Measurements from ENCODE around the gene HSD17B3.

HSD17B3 gene

DNA sequence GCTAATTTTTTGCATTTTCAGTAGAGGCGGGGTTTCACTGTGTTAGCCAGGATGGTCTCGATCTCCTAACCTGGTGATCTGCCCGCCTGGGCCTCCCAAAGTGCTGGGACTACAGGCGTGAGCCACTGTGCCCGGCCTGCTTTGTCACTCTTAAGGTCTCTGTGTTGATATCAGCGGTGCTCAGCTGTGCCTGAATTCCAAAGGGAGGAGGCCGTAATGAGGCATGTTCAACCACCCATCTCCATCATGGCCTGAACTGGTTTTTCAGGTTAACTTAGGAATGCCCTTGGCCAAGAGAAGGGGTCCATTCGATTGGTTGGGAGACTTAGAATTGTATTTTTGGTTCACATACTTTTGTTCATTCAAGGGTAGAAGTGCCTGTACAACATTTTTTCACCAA, 22.0 kb downstream of the HSD17B3 start:
- no peak overlapping the region for H3K4me3 ChIP-seq (ENCODE audit: low read length)
- TF ChIP-seq, protein P1, sequence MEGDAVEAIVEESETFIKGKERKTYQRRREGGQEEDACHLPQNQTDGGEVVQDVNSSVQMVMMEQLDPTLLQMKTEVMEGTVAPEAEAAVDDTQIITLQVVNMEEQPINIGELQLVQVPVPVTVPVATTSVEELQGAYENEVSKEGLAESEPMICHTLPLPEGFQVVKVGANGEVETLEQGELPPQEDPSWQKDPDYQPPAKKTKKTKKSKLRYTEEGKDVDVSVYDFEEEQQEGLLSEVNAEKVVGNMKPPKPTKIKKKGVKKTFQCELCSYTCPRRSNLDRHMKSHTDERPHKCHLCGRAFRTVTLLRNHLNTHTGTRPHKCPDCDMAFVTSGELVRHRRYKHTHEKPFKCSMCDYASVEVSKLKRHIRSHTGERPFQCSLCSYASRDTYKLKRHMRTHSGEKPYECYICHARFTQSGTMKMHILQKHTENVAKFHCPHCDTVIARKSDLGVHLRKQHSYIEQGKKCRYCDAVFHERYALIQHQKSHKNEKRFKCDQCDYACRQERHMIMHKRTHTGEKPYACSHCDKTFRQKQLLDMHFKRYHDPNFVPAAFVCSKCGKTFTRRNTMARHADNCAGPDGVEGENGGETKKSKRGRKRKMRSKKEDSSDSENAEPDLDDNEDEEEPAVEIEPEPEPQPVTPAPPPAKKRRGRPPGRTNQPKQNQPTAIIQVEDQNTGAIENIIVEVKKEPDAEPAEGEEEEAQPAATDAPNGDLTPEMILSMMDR (conservative IDR thresholded peaks at IDR 0.05; ENCODE audit: low read depth, low read length): no peak
- no peak for DNase-seq (ENCODE audit: low read depth)

DNA sequence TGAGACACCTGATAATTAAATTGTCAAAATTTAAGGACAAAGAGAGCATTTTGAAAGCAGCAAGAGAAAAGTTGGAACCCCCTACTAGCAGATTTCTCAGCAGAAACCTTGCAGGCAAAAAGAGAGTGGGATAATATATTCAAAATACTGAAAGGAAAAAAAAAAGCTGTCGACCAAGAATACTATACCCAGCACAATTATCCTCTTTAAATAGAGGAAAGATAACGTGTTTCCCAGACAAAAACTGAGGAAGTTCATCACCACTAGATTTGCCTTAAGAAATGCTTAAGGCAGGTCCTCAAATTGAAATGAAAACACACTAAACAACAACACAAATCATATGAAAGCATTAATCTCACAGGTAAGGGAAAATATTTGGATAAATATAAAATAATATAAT, 27.0 kb downstream of the HSD17B3 start:
- TF ChIP-seq, protein P1 (conservative IDR thresholded peaks at IDR 0.05; ENCODE audit: low read depth, low read length): no peak
- no peak overlapping the region for H3K4me3 ChIP-seq (ENCODE audit: low read length)
- no peak for DNase-seq (ENCODE audit: low read depth)

DNA sequence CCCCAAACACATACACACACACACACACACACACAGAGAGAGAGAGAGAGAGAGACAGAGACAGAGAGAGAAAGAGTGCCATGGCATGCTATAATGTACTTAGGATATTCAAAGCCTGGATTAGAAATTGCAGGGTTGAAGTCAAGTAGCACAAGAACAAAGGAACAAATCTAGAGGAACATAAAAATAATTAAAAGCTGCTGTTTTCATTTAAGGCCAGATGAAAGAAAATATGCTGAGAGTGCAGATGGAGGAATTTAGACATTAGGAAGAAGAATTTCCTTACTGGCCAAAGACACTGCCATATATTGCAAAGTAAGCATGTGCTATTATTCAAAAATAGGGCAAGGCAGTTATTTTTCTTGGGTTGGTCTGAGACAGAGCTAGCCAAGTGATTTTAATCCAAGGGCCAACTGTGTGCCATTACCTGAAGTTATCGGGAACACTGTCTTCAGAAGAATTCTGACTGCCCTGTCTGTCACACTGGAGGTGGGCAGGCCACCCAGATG, 31.7 kb downstream of the HSD17B3 start:
- no peak overlapping the region for H3K4me3 ChIP-seq (ENCODE audit: low read length)
- DNase-seq (ENCODE audit: low read depth): no peak
- TF ChIP-seq, protein P1 (conservative IDR thresholded peaks at IDR 0.05; ENCODE audit: low read depth, low read length): no peak

DNA sequence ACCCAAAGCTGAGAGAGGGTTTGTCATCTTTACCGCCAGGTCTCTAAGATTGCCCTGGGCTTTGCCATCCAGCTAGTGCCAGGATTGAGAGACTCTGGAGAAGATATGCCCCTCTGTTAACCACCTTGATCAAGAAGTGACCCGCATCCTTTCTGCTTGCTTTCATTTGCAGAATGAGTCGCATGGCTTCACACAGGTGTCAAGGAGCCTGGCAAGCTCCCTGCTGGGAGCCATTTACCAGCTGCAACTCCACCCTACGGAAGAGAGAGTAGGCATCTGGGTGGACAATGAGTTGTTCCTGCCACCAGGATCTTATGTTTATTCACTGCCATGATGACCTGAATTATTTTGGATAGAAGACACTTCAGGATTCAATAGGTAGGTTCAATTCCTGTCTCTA, 43.0 kb downstream of the HSD17B3 start:
- no peak overlapping the region for H3K4me3 ChIP-seq (ENCODE audit: low read length)

DNA sequence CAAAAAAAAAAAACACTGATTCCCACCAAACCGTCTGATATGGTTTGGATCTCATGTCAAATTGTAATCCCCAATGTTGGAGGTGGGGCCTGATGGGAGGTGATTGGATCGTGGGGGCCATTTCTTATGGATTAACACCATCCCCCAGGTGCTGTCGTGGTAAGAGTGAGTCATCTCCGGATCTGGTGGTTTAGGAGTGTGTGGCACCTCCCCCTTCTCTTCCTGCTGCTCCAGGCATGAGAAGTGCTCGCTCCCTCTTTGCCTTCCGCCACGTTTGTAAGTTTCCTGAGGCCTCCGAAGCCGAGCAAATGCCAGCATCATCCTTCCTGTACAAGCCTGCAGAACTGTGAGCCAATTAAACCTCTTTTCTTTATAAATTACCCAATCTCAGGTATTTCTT, 45.2 kb downstream of the HSD17B3 start:
- peak; percentile 34 for DNase-seq (ENCODE audit: low read depth)
- TF ChIP-seq, protein P1 (conservative IDR thresholded peaks at IDR 0.05; ENCODE audit: low read depth, low read length): no peak

More for the DNA sequence above, 43.0 kb downstream of the HSD17B3 start:
- DNase-seq (ENCODE audit: low read depth): no peak
- TF ChIP-seq, protein P1 (conservative IDR thresholded peaks at IDR 0.05; ENCODE audit: low read depth, low read length): no peak

DNA sequence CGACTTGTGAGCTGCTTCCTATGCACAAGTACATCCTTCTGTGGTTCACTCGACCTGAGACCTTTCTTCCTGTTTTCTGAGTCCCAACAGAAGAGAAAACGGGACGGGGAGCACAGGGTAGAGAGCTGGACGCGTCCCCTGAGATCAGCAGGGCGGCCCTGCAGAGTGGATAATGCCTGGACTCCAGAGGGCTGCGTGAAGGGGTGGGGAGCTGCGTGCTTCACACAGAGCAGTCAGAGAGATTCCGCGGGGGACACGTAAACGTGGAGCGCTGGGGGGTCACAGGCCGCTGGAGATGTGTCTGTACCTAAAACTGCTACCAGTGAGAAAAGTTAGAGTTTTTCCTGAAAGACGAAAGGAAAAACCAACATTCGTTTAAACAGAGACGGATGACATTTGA, 46.3 kb downstream of the HSD17B3 start:
- no peak overlapping the region for H3K4me3 ChIP-seq (ENCODE audit: low read length)
- TF ChIP-seq, protein P1 (conservative IDR thresholded peaks at IDR 0.05; ENCODE audit: low read depth, low read length): no peak
- DNase-seq (ENCODE audit: low read depth): no peak

More for the DNA sequence above, 45.2 kb downstream of the HSD17B3 start:
- no peak overlapping the region for H3K4me3 ChIP-seq (ENCODE audit: low read length)

DNA sequence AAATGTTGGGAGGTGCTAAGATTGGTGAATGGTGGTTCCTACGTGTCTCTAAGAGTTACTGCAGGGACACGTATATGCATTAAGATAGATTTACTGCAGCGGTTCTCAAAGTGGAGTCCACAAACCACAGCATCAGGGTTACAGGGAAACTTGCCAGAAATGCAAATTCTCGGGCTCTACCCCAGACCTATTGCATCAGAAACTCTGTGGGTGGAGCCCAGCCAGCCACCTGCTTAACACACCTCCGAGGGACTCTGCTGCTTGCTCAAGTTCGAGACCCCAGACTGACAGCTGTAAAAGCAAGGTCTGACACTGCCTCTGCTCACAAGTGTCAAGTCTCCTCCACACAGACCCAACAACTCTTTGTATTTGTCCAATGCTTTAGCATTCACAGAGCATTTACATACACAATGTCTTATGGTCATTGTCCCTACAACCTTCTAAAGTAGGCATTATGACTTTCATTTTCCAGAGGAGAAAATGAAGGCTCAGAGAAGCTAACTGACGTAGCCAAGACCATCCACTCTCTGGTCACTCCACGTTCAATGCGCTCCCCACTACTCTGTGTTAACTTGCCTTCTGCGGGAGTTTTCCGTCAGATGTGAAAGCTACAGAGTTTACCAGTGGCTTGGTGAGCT, 48.8 kb downstream of the HSD17B3 start:
- TF ChIP-seq, protein P1 (conservative IDR thresholded peaks at IDR 0.05; ENCODE audit: low read depth, low read length): no peak
- DNase-seq (ENCODE audit: low read depth): no peak
- H3K4me3 ChIP-seq (ENCODE audit: low read length): no peak overlapping the region

Data from retinal pigment epithelial cell (primary cell).